GM19372 (cell line): Measurements from ENCODE around the gene CXorf65.
A peak's percentile ranks its signal among the peaks of the same experiment; 100 is the strongest.

Source experiments
- ATAC-seq: cut with Tn5 transposase; IDR thresholded peaks from one replicate; pipeline ENCODE4 v1.9.1; 2021; ENCODE audit warnings: mild to moderate bottlenecking, low read depth, moderate library complexity; ENCODE audit not compliant: unreplicated experiment

CXorf65 gene

GRCh38 chrX:71107762-71108360 is 1.3 kb upstream of the CXorf65 start:
- ATAC-seq, result no peak

GRCh38 chrX:71107245-71107644 is 705 bp upstream of the CXorf65 start:
- no peak for ATAC-seq

- no peak for ATAC-seq
Measured at GRCh38 chrX:71105628-71106027, 912 bp downstream of the CXorf65 start.

- ATAC-seq, result no peak
Measured at GRCh38 chrX:71103110-71103983, 3.2 kb downstream of the CXorf65 start.

GRCh38 chrX:71102292-71102691 is 4.2 kb downstream of the CXorf65 start:
- ATAC-seq, result no peak

GRCh38 chrX:71100581-71101505 is 5.7 kb downstream of the CXorf65 start:
- no peak for ATAC-seq

- ATAC-seq, result no peak
Measured at GRCh38 chrX:71099736-71100135, 6.8 kb downstream of the CXorf65 start.

- ATAC-seq, result no peak
Measured at GRCh38 chrX:71098951-71099506, 7.5 kb downstream of the CXorf65 start.

- no peak for ATAC-seq
Measured at GRCh38 chrX:71098302-71098701, 8.2 kb downstream of the CXorf65 start.

GRCh38 chrX:71096760-71097032 is 9.8 kb downstream of the CXorf65 start:
- no peak for ATAC-seq

- ATAC-seq, result peak; percentile 9
Measured at GRCh38 chrX:71095981-71096759, 10.4 kb downstream of the CXorf65 start.

GRCh38 chrX:71095555-71095980 is 11.0 kb downstream of the CXorf65 start, which contains the start of gene FOXO4:
Gene FOXO4, plus strand, starts transcription at chrX:71095851. Its CDS starts 678 bp downstream, at chrX:71096529.
- ATAC-seq, result peak; percentile 93

GRCh38 chrX:71095033-71095432 is 11.5 kb downstream of the CXorf65 start:
- ATAC-seq, result no peak

GRCh38 chrX:71091263-71091662 is 15.3 kb downstream of the CXorf65 start:
- ATAC-seq, result no peak

- no peak for ATAC-seq
Measured at GRCh38 chrX:71085900-71086299, 20.6 kb downstream of the CXorf65 start.

GRCh38 chrX:71082822-71083221 is 23.7 kb downstream of the CXorf65 start:
- no peak for ATAC-seq

- no peak for ATAC-seq
Measured at GRCh38 chrX:71082124-71082647, 24.4 kb downstream of the CXorf65 start.

GRCh38 chrX:71081330-71082123 is 25.0 kb downstream of the CXorf65 start:
- no peak for ATAC-seq

- no peak for ATAC-seq
Measured at GRCh38 chrX:71070531-71070930, 36.0 kb downstream of the CXorf65 start.
